ENCODE measurements around the gene CREG2.

CREG2 gene

GRCh38 chr2:101395545-101396315 lies 8.4 kb upstream of the CREG2 start:
- no peak for TF ChIP-seq EZH2 (IDR thresholded peaks at IDR 0.05)
- TF ChIP-seq POLR2AphosphoS5 (IDR thresholded peaks at IDR 0.05; ENCODE audit: borderline replicate concordance, low read depth, low read length), result no peak
- no peak for TF ChIP-seq FOXP2 (optimal IDR thresholded peaks at IDR 0.05; ENCODE audit: control extremely low read depth, extremely low read length, insufficient read depth)
- H3K27ac ChIP-seq, result no peak overlapping the region
- H3K4me3 ChIP-seq, result peak overlapping the region; percentile 54
- DNase-seq (ENCODE audit: low read depth, low spot score), result no peak
- H3K9ac ChIP-seq (ENCODE audit: insufficient read length), result no peak overlapping the region
- no peaks in the 10 kb centered on the region for H3K36me3 ChIP-seq (ENCODE audit: insufficient read depth, low read length)
- H3K9me3 ChIP-seq (ENCODE audit: low read depth, low read length), result no peaks in the 10 kb centered on the region

DNA sequence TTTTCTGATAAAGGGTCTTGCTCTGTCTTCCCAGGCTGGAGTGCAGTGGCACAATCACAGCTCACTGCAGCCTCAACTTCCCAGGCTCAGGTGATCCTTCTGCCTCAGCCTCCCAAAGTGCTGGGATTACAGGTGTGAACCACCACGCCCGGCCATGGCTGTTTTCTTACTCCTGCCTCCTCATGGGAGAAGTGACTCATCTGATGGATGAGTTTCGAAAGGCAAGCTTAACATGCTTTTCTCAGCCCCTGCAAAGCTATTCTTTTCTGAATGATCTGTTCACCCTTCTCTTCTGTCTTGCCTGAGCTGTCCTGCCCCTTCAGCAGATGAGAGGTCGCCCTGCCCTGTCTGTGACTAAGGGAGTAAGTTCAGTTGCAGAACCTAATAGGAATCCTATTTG lies 929 bp upstream of the CREG2 start:
- H3K4me3 ChIP-seq, result no peak overlapping the region
- H3K9ac ChIP-seq (ENCODE audit: insufficient read length), result no peak overlapping the region
- no peak for DNase-seq (ENCODE audit: low read depth, low spot score)
- no peaks in the 10 kb centered on the region for H3K9me3 ChIP-seq (ENCODE audit: low read depth, low read length)
- H3K36me3 ChIP-seq (ENCODE audit: insufficient read depth, low read length), result no peaks in the 10 kb centered on the region
- TF ChIP-seq FOXP2 (optimal IDR thresholded peaks at IDR 0.05; ENCODE audit: control extremely low read depth, extremely low read length, insufficient read depth), result no peak
- TF ChIP-seq EZH2 (IDR thresholded peaks at IDR 0.05), result no peak
- no peak for TF ChIP-seq POLR2AphosphoS5 (IDR thresholded peaks at IDR 0.05; ENCODE audit: borderline replicate concordance, low read depth, low read length)
- H3K27ac ChIP-seq, result no peak overlapping the region

- no peak for DNase-seq (ENCODE audit: low read depth, low spot score)
- no peak for TF ChIP-seq EZH2 (IDR thresholded peaks at IDR 0.05)
- no peak for TF ChIP-seq POLR2AphosphoS5 (IDR thresholded peaks at IDR 0.05; ENCODE audit: borderline replicate concordance, low read depth, low read length)
- TF ChIP-seq FOXP2 (optimal IDR thresholded peaks at IDR 0.05; ENCODE audit: control extremely low read depth, extremely low read length, insufficient read depth), result no peak
- H3K4me3 ChIP-seq, result no peak overlapping the region
- no peaks in the 10 kb centered on the region for H3K9me3 ChIP-seq (ENCODE audit: low read depth, low read length)
- H3K9ac ChIP-seq (ENCODE audit: insufficient read length), result no peak overlapping the region
- H3K36me3 ChIP-seq (ENCODE audit: insufficient read depth, low read length), result no peaks in the 10 kb centered on the region
- no peak overlapping the region for H3K27ac ChIP-seq
Observed at GRCh38 chr2:101386599-101387150, 628 bp downstream of the CREG2 start.

DNA sequence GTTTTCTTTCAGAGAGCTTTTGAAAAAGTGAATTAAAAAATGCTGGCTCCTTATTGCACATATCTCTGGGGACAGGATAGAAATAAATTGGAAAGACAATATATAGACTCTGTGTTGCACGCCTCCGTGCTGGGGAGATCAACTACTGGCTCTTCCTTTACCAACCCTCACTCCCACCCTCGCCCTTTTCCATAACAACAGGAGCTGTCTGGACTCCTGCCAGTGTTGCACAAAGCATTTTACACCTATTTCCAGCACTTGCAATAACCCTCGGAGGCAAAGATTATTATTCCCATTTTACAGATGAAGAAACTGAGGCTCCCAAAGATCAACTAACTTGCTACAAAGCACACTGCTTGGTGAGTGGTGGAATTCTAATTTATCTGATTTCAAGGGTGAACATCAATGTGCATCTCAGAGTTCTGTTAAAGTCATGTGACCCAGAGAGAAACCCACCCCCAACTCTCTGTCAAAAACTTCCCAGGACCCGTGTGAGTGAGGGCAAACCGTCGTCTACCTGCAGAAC lies 4.2 kb downstream of the CREG2 start:
- Histone ChIP-seq H3K36me3 (ENCODE audit: insufficient read depth, low read length) (no peaks in the 10 kb centered on the region), H3K9ac (ENCODE audit: insufficient read length) (no peak overlapping the region), H3K9me3 (ENCODE audit: low read depth, low read length) (no peaks in the 10 kb centered on the region), H3K4me3 (no peak overlapping the region), H3K27ac (no peak overlapping the region)
- no peak for DNase-seq (ENCODE audit: low read depth, low spot score)
- TF ChIP-seq EZH2 (IDR thresholded peaks at IDR 0.05), result no peak
- no peak for TF ChIP-seq POLR2AphosphoS5 (IDR thresholded peaks at IDR 0.05; ENCODE audit: borderline replicate concordance, low read depth, low read length)
- TF ChIP-seq FOXP2 (optimal IDR thresholded peaks at IDR 0.05; ENCODE audit: control extremely low read depth, extremely low read length, insufficient read depth), result no peak

DNA sequence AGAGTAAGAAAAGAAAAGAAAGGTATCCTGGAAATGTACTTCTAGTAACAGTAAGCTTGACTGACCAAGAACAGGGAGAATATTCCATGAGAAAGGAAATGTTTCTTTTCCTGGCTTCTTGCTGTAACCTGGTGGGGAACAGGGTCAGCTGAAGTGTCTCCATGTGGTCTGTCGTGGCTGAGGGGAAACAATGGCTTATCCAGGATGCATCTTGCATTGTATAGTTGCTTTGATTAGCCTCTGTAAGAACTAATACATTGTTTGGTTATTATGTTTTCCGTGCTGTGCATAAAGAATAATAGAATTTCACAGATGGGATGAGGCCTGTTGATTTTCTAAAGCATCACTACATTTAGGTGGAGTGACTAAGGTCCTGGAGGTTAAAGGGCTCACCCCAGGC lies 4.9 kb downstream of the CREG2 start:
- H3K9ac ChIP-seq (ENCODE audit: insufficient read length), result no peak overlapping the region
- H3K36me3 ChIP-seq (ENCODE audit: insufficient read depth, low read length), result no peaks in the 10 kb centered on the region
- no peaks in the 10 kb centered on the region for H3K9me3 ChIP-seq (ENCODE audit: low read depth, low read length)
- TF ChIP-seq EZH2 (IDR thresholded peaks at IDR 0.05) (no peak), FOXP2 (optimal IDR thresholded peaks at IDR 0.05; ENCODE audit: control extremely low read depth, extremely low read length, insufficient read depth) (no peak), POLR2AphosphoS5 (IDR thresholded peaks at IDR 0.05; ENCODE audit: borderline replicate concordance, low read depth, low read length) (no peak)
- no peak overlapping the region for H3K27ac ChIP-seq
- H3K4me3 ChIP-seq, result no peak overlapping the region
- DNase-seq (ENCODE audit: low read depth, low spot score), result no peak

DNA sequence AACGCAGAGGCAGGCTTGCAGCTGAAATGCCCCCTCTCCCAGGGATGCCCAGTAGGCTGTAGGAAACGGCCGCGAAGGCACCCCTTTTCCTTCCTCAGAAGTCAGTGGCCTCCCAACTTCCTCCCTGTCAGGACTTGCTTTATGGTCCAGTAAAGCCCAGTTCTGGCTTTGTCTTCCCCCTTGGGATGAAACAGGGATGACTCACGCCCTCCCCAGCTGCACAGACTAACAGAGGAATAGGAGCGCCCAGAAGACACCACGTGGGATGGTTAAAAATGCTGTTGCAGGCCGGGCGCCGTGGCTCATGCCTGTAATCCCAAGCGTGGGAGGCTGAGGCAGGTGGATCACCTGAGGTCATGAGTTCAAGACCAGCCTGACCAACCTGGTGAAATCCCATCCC lies 6.9 kb downstream of the CREG2 start:
- Histone ChIP-seq H3K9ac (ENCODE audit: insufficient read length) (no peak overlapping the region), H3K9me3 (ENCODE audit: low read depth, low read length) (no peaks in the 10 kb centered on the region), H3K36me3 (ENCODE audit: insufficient read depth, low read length) (no peaks in the 10 kb centered on the region), H3K4me3 (no peak overlapping the region), H3K27ac (no peak overlapping the region)
- no peak for DNase-seq (ENCODE audit: low read depth, low spot score)
- TF ChIP-seq EZH2 (IDR thresholded peaks at IDR 0.05) (no peak), POLR2AphosphoS5 (IDR thresholded peaks at IDR 0.05; ENCODE audit: borderline replicate concordance, low read depth, low read length) (no peak), FOXP2 (optimal IDR thresholded peaks at IDR 0.05; ENCODE audit: control extremely low read depth, extremely low read length, insufficient read depth) (no peak)

- Histone ChIP-seq H3K4me3 (no peak overlapping the region), H3K9me3 (ENCODE audit: low read depth, low read length) (no peaks in the 10 kb centered on the region), H3K36me3 (ENCODE audit: insufficient read depth, low read length) (no peaks in the 10 kb centered on the region), H3K9ac (ENCODE audit: insufficient read length) (no peak overlapping the region), H3K27ac (no peak overlapping the region)
- DNase-seq (ENCODE audit: low read depth, low spot score), result no peak
- TF ChIP-seq POLR2AphosphoS5 (IDR thresholded peaks at IDR 0.05; ENCODE audit: borderline replicate concordance, low read depth, low read length), result no peak
- no peak for TF ChIP-seq EZH2 (IDR thresholded peaks at IDR 0.05)
- no peak for TF ChIP-seq FOXP2 (optimal IDR thresholded peaks at IDR 0.05; ENCODE audit: control extremely low read depth, extremely low read length, insufficient read depth)
Observed at GRCh38 chr2:101379091-101379490, 8.2 kb downstream of the CREG2 start.

DNA sequence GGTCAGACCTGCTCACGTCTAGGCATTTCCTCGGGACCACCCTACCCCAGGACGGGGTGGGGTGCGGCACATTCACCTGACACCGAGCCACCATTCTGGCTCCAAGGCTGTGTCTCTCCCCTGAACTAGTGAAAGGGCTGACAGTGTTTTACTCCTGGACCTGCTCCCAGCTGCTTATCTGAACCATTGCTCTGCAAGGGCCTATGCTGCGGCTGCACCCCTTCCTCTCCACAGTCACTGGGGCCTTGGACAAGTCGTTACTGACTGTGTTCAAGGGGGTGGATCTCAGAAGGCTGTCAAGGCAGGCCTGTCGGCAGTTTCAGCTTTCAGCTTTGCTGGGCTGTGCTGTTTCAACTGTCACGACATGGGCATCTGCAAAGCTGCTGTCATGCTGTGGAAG lies 11.7 kb downstream of the CREG2 start:
- Histone ChIP-seq H3K36me3 (ENCODE audit: insufficient read depth, low read length) (no peaks in the 10 kb centered on the region), H3K4me3 (no peak overlapping the region), H3K9me3 (ENCODE audit: low read depth, low read length) (no peaks in the 10 kb centered on the region), H3K9ac (ENCODE audit: insufficient read length) (no peak overlapping the region), H3K27ac (no peak overlapping the region)
- no peak for DNase-seq (ENCODE audit: low read depth, low spot score)
- no peak for TF ChIP-seq POLR2AphosphoS5 (IDR thresholded peaks at IDR 0.05; ENCODE audit: borderline replicate concordance, low read depth, low read length)
- no peak for TF ChIP-seq FOXP2 (optimal IDR thresholded peaks at IDR 0.05; ENCODE audit: control extremely low read depth, extremely low read length, insufficient read depth)
- TF ChIP-seq EZH2 (IDR thresholded peaks at IDR 0.05), result no peak
